Measurements from ENCODE around the gene PCDH9.

GRCh38 chr13:66875264-66875663 lies 354.9 kb downstream of the PCDH9 start:
- TF ChIP-seq, protein P1, sequence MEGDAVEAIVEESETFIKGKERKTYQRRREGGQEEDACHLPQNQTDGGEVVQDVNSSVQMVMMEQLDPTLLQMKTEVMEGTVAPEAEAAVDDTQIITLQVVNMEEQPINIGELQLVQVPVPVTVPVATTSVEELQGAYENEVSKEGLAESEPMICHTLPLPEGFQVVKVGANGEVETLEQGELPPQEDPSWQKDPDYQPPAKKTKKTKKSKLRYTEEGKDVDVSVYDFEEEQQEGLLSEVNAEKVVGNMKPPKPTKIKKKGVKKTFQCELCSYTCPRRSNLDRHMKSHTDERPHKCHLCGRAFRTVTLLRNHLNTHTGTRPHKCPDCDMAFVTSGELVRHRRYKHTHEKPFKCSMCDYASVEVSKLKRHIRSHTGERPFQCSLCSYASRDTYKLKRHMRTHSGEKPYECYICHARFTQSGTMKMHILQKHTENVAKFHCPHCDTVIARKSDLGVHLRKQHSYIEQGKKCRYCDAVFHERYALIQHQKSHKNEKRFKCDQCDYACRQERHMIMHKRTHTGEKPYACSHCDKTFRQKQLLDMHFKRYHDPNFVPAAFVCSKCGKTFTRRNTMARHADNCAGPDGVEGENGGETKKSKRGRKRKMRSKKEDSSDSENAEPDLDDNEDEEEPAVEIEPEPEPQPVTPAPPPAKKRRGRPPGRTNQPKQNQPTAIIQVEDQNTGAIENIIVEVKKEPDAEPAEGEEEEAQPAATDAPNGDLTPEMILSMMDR (IDR thresholded peaks at IDR 0.05): no peak
- TF ChIP-seq RFX5 (IDR thresholded peaks at IDR 0.05; ENCODE audit: low read length) (no peak), JUND (IDR thresholded peaks at IDR 0.05) (no peak), TAF1 (IDR thresholded peaks at IDR 0.05; ENCODE audit: borderline replicate concordance, low read depth, low read length) (no peak), TCF12 (IDR thresholded peaks at IDR 0.05) (no peak), EZH2phosphoT487 (IDR thresholded peaks at IDR 0.05; ENCODE audit: borderline replicate concordance, low read depth) (no peak), YY1 (IDR thresholded peaks at IDR 0.05; ENCODE audit: low read depth) (no peak), ELF1 (IDR thresholded peaks at IDR 0.05) (no peak), POLR2AphosphoS5 (IDR thresholded peaks at IDR 0.05; ENCODE audit: low read depth, low read length) (no peak), EP300 (IDR thresholded peaks at IDR 0.05; ENCODE audit: borderline replicate concordance in 1 of 2, low read depth in 1 of 2, low read length in 1 of 2) (no peak)

Measured in SK-N-SH (cell line).